Measurements from ENCODE around the gene BCL2L12. TPM values are rescaled to one million over a fixed set of nuclear protein-coding genes. Genes with fewer than 3 reads are reported as not detected.

The BCL2L12 gene
- total and polyA plus RNA-seq, 2 donors (not counting 1 experiment from before 2014, with no cell fraction given) = 19.9 to 22.1 TPM

DNA sequence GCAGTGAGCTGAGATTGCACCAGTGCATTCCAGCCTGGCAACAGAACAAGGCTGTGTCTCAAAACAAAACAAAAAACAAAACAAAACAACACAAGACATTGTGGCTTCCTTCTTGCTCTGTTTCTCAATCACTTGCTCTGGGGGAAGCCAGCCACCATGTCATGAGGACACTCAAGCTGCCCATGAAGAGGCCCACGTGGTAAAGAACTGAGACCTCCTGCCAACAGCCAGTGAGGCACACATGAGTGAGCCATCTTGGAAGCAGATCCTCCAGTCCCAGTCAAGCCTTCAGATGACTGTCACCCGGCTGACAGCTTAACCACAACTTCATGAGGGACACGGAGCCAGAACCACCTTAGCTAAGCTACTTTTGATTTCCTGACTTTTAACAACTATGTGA lies 50.4 kb downstream of the BCL2L12 start:
- H3K36me3 ChIP-seq (replicated peaks in 1 of 2; ENCODE audit: control extremely low read depth in 1 of 2, control insufficient read depth in 1 of 2, extremely low read depth in 1 of 2, insufficient read depth in 2 of 2, low read length in 1 of 2) = no peaks in the 10 kb centered on the region
- no peak for ATAC-seq (ENCODE audit: low read depth)
- TF ChIP-seq EZH2 (IDR thresholded peaks at IDR 0.05; ENCODE audit: borderline replicate concordance, insufficient read depth, low read depth, low read length, poor library complexity, severe bottlenecking) = no peak
- TF ChIP-seq, protein P1, sequence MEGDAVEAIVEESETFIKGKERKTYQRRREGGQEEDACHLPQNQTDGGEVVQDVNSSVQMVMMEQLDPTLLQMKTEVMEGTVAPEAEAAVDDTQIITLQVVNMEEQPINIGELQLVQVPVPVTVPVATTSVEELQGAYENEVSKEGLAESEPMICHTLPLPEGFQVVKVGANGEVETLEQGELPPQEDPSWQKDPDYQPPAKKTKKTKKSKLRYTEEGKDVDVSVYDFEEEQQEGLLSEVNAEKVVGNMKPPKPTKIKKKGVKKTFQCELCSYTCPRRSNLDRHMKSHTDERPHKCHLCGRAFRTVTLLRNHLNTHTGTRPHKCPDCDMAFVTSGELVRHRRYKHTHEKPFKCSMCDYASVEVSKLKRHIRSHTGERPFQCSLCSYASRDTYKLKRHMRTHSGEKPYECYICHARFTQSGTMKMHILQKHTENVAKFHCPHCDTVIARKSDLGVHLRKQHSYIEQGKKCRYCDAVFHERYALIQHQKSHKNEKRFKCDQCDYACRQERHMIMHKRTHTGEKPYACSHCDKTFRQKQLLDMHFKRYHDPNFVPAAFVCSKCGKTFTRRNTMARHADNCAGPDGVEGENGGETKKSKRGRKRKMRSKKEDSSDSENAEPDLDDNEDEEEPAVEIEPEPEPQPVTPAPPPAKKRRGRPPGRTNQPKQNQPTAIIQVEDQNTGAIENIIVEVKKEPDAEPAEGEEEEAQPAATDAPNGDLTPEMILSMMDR (IDR thresholded peaks at IDR 0.05) = no peak
- no peak overlapping the region for H3K27ac Mint-ChIP-seq
- peaks cover 4 to 11% of the 10 kb centered on the region in 2 donors for H3K4me1 ChIP-seq (ENCODE audit: control insufficient read depth in 2 of 2, insufficient read depth in 2 of 2, low read length in 2 of 2)
- POLR2A ChIA-PET = no interaction called here
- WGBS (ENCODE audit: insufficient coverage) = 67% methylated on average over 1 of the region's 3 CpGs
- H4K20me1 ChIP-seq (ENCODE audit: control insufficient read depth, insufficient read depth, low read length, poor library complexity, severe bottlenecking) = no peaks in the 10 kb centered on the region
- H3K9ac ChIP-seq (ENCODE audit: low read length) = no peak overlapping the region
- intact Hi-C loops (cut with micrococcal nuclease) = no loop called here
- H3K4me3 ChIP-seq (ENCODE audit: control extremely low read depth in 1 of 5, extremely low read depth in 1 of 5, insufficient read depth in 1 of 5, low read depth in 2 of 5, low read length in 4 of 5) = no peak overlapping the region
- no peaks in the 10 kb centered on the region for H3K79me2 ChIP-seq (ENCODE audit: control insufficient read depth, insufficient read depth, low read length)
- no peak overlapping the region for H3K27ac ChIP-seq (ENCODE audit: low read length in 2 of 2)
- H3K4me3 Mint-ChIP-seq = no peak overlapping the region
- no peaks in the 10 kb centered on the region for H3K9me3 Mint-ChIP-seq (ENCODE audit: insufficient read depth)
- DNase-seq = no peak
- no peaks in the 10 kb centered on the region for H3K27me3 Mint-ChIP-seq
- CTCF ChIA-PET = no interaction called here
- no peaks in the 10 kb centered on the region for H3K27me3 ChIP-seq (replicated peaks in 1 of 4; ENCODE audit: control extremely low read depth in 1 of 4, control insufficient read depth in 3 of 4, insufficient read depth in 4 of 4, low read length in 3 of 4)
- no peak overlapping the region for H2AFZ ChIP-seq (ENCODE audit: insufficient read depth, low read depth, low read length, poor library complexity, severe bottlenecking)
- peaks cover 12% of the 10 kb centered on the region for H3K4me1 Mint-ChIP-seq
- no peak overlapping the region for H3K4me2 ChIP-seq (replicated peaks; ENCODE audit: low read depth, low read length, poor library complexity, severe bottlenecking)
- H3K9me3 ChIP-seq (ENCODE audit: control extremely low read depth in 1 of 3, control insufficient read depth in 2 of 3, insufficient read depth in 1 of 3, low read length in 2 of 3) = peaks cover 0 to 13% (median 0%) of the 10 kb centered on the region in 3 donors

DNA sequence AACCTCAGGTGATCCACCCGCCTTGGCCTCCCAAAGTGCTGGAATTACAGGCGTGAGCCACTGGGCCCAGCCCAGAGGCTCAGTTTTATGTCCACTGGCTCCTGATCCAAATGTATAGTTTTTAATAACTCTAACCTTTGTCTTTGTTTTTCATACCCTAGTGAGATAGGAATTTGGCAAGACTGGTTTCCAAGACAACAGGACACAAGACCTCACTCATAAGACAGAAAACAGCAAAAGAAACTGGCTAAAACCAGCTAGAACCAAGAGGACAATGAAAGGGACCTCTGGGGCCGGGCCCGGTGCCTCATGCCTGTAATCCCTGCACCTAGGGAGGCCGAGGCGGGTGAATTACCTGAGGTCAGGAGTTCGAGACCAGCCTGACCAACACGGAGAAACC lies 52.8 kb downstream of the BCL2L12 start:
- Histone ChIP-seq H3K9me3 (ENCODE audit: control extremely low read depth in 1 of 3, control insufficient read depth in 2 of 3, insufficient read depth in 1 of 3, low read length in 2 of 3) (peaks cover 0 to 13% (median 0%) of the 10 kb centered on the region in 3 donors), H4K20me1 (ENCODE audit: control insufficient read depth, insufficient read depth, low read length, poor library complexity, severe bottlenecking) (no peaks in the 10 kb centered on the region), H3K4me2 (replicated peaks; ENCODE audit: low read depth, low read length, poor library complexity, severe bottlenecking) (no peak overlapping the region), H3K36me3 (replicated peaks in 1 of 2; ENCODE audit: control extremely low read depth in 1 of 2, control insufficient read depth in 1 of 2, extremely low read depth in 1 of 2, insufficient read depth in 2 of 2, low read length in 1 of 2) (no peaks in the 10 kb centered on the region), H3K4me3 (ENCODE audit: control extremely low read depth in 1 of 5, extremely low read depth in 1 of 5, insufficient read depth in 1 of 5, low read depth in 2 of 5, low read length in 4 of 5) (no peak overlapping the region), H2AFZ (ENCODE audit: insufficient read depth, low read depth, low read length, poor library complexity, severe bottlenecking) (no peak overlapping the region), H3K27ac (ENCODE audit: low read length in 2 of 2) (no peak overlapping the region), H3K79me2 (ENCODE audit: control insufficient read depth, insufficient read depth, low read length) (no peaks in the 10 kb centered on the region), H3K4me1 (ENCODE audit: control insufficient read depth in 2 of 2, insufficient read depth in 2 of 2, low read length in 2 of 2) (peaks cover 4 to 11% of the 10 kb centered on the region in 2 donors), H3K9ac (ENCODE audit: low read length) (no peak overlapping the region), H3K27me3 (replicated peaks in 1 of 4; ENCODE audit: control extremely low read depth in 1 of 4, control insufficient read depth in 3 of 4, insufficient read depth in 4 of 4, low read length in 3 of 4) (no peaks in the 10 kb centered on the region)
- CTCF ChIA-PET = interaction anchor here (0.9 to 1.5 kb wide), 3 partner anchors 12 to 89 kb away, joined by 3 to 5 read pairs (median 3); no protein-coding TSS in a partner anchor
- ATAC-seq (ENCODE audit: low read depth) (no peak), DNase-seq (no peak)
- TF ChIP-seq, protein P1 (IDR thresholded peaks at IDR 0.05) = no peak
- no peak for TF ChIP-seq EZH2 (IDR thresholded peaks at IDR 0.05; ENCODE audit: borderline replicate concordance, insufficient read depth, low read depth, low read length, poor library complexity, severe bottlenecking)
- WGBS (ENCODE audit: insufficient coverage) = 100% methylated on average over 7 of the region's 8 CpGs
- no peak overlapping the region for H3K27ac Mint-ChIP-seq
- POLR2A ChIA-PET = no interaction called here
- H3K27me3 Mint-ChIP-seq = no peaks in the 10 kb centered on the region
- intact Hi-C loops (cut with micrococcal nuclease) = no loop called here
- peak overlapping the region; percentile 18 for H3K4me3 Mint-ChIP-seq
- peaks cover 12% of the 10 kb centered on the region for H3K4me1 Mint-ChIP-seq
- no peaks in the 10 kb centered on the region for H3K9me3 Mint-ChIP-seq (ENCODE audit: insufficient read depth)

Measured in B cell (primary cell).